Measurements from ENCODE around the gene BEST1.

GRCh38 chr11:61968758-61969390 is 18.7 kb downstream of the BEST1 start:
- TF ChIP-seq, protein P1, sequence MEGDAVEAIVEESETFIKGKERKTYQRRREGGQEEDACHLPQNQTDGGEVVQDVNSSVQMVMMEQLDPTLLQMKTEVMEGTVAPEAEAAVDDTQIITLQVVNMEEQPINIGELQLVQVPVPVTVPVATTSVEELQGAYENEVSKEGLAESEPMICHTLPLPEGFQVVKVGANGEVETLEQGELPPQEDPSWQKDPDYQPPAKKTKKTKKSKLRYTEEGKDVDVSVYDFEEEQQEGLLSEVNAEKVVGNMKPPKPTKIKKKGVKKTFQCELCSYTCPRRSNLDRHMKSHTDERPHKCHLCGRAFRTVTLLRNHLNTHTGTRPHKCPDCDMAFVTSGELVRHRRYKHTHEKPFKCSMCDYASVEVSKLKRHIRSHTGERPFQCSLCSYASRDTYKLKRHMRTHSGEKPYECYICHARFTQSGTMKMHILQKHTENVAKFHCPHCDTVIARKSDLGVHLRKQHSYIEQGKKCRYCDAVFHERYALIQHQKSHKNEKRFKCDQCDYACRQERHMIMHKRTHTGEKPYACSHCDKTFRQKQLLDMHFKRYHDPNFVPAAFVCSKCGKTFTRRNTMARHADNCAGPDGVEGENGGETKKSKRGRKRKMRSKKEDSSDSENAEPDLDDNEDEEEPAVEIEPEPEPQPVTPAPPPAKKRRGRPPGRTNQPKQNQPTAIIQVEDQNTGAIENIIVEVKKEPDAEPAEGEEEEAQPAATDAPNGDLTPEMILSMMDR (IDR thresholded peaks at IDR 0.05), result no peak
- TF ChIP-seq POLR2A (IDR thresholded peaks at IDR 0.05), result no peak
